Thoracic aorta (tissue), 2 donors: ENCODE data around the gene TMEM267. TPM values are rescaled to one million over a fixed set of nuclear protein-coding genes. Genes with fewer than 3 reads are reported as not detected.

Source experiments
- ATAC-seq: fragments of 150-250 bp; one replicate; pipeline ENCODE4 v1.8.0; 2017; ENCODE audit warnings: low read depth; ENCODE audit not compliant: insufficient number of reproducible peaks, low FRiP score
- DNase-seq: peaks from one replicate; pipeline ENCODE4 v3.0.0-alpha.2; 2020; ENCODE audit warnings: low spot score
- H3K27ac ChIP-seq, 2 donors: fragments of 200-600 bp; sonication (generic); 1 replicate in 1 of 2; 2 replicates in 1 of 2; pipeline ENCODE4 v1.5.1; 2016; ENCODE audit warnings: mild to moderate bottlenecking in 2 of 2, moderate library complexity in 2 of 2
- H3K27me3 ChIP-seq: fragments of 200-600 bp; sonication (generic); replicated peaks from 2 replicates; pipeline ENCODE4 v1.6.0; 2016; ENCODE audit warnings: mild to moderate bottlenecking; ENCODE audit not compliant: insufficient read depth
- H3K36me3 ChIP-seq: fragments of 200-600 bp; sonication (generic); one replicate; pipeline ENCODE4 v1.5.1; 2016
- H3K4me1 ChIP-seq, 2 donors: fragments of 200-600 bp; sonication (generic); 1 replicate in 1 of 2; 2 replicates in 1 of 2; pipeline versions ENCODE4 v1.5.1 to v1.6.0; 2016; ENCODE audit warnings: low read depth in 2 of 2, mild to moderate bottlenecking in 1 of 2; ENCODE audit not compliant: control insufficient read depth in 1 of 2
- H3K4me3 ChIP-seq: fragments of 200-600 bp; sonication (generic); 2 replicates; pipeline ENCODE4 v1.5.1; 2016; ENCODE audit warnings: mild to moderate bottlenecking
- H3K9me3 ChIP-seq: fragments of 200-600 bp; sonication (generic); 2 replicates; pipeline ENCODE4 v1.5.1; 2016
- CTCF ChIP-seq: fragments of 200-600 bp; sonication (generic); IDR thresholded peaks from one replicate; pipeline ENCODE4 v1.5.1; 2019; ENCODE audit warnings: antibody characterized with exemption
- total RNA-seq, 2 donors: library from RNA; depleted of rRNA; stranded (reverse); fragments of >200 nt; gene quantifications; one replicate each; pipeline versions ENCODE4 v1.1.0 to v1.2.3, GENCODE V29; 2016

Gene TMEM267
- total RNA-seq, 2 donors from 2014 or later = 9.5 to 22.5 TPM

GRCh38 chr5:43421450-43422133 lies 62.1 kb downstream of the TMEM267 start:
- no peak for ATAC-seq
- Histone ChIP-seq H3K36me3 (no peaks in the 10 kb centered on the region), H3K27ac (no peak overlapping the region), H3K4me3 (no peak overlapping the region), H3K4me1 (peaks cover 9 to 10% of the 10 kb centered on the region in 2 donors), H3K27me3 (no peaks in the 10 kb centered on the region), H3K9me3 (no peaks in the 10 kb centered on the region)
- DNase-seq = no peak
- no peak for TF ChIP-seq CTCF

GRCh38 chr5:43420241-43420640 lies 63.4 kb downstream of the TMEM267 start:
- Histone ChIP-seq H3K9me3 (no peaks in the 10 kb centered on the region), H3K27me3 (no peaks in the 10 kb centered on the region), H3K36me3 (no peaks in the 10 kb centered on the region), H3K27ac (no peak overlapping the region), H3K4me3 (no peak overlapping the region), H3K4me1 (peaks cover 9 to 10% of the 10 kb centered on the region in 2 donors)
- ATAC-seq = no peak
- DNase-seq = no peak
- no peak for TF ChIP-seq CTCF

GRCh38 chr5:43418561-43418960 lies 65.1 kb downstream of the TMEM267 start:
- ATAC-seq (no peak), DNase-seq (no peak)
- Histone ChIP-seq H3K4me1 (peaks cover 9 to 10% of the 10 kb centered on the region in 2 donors), H3K36me3 (no peaks in the 10 kb centered on the region), H3K27me3 (no peaks in the 10 kb centered on the region), H3K27ac (no peak overlapping the region), H3K4me3 (no peak overlapping the region), H3K9me3 (no peaks in the 10 kb centered on the region)
- no peak for TF ChIP-seq CTCF

GRCh38 chr5:43416803-43417394 lies 66.8 kb downstream of the TMEM267 start:
- no peak for ATAC-seq
- TF ChIP-seq CTCF = no peak
- no peak for DNase-seq
- peaks cover 3 to 4% of the 10 kb centered on the region in 2 donors for H3K4me1 ChIP-seq
- no peak overlapping the region for H3K27ac ChIP-seq
- H3K9me3 ChIP-seq = no peaks in the 10 kb centered on the region
- H3K27me3 ChIP-seq = no peaks in the 10 kb centered on the region
- H3K4me3 ChIP-seq = no peak overlapping the region
- H3K36me3 ChIP-seq = no peaks in the 10 kb centered on the region

- no peak for TF ChIP-seq CTCF
- H3K9me3 ChIP-seq = no peaks in the 10 kb centered on the region
- no peak for ATAC-seq
- no peak for DNase-seq
- H3K27me3 ChIP-seq = no peaks in the 10 kb centered on the region
- H3K4me1 ChIP-seq = no peaks in the 10 kb centered on the region
- no peak overlapping the region for H3K27ac ChIP-seq
- no peaks in the 10 kb centered on the region for H3K36me3 ChIP-seq
- no peak overlapping the region for H3K4me3 ChIP-seq
Observed at GRCh38 chr5:43415935-43416802, 67.5 kb downstream of the TMEM267 start.
